ENCODE data around the gene MYOM1.
"Not testable (repeated sequence)": the region's sequence is repeated elsewhere in the genome, so short reads cannot be mapped to it uniquely, and the experiment has no call there.

The MYOM1 gene

DNA sequence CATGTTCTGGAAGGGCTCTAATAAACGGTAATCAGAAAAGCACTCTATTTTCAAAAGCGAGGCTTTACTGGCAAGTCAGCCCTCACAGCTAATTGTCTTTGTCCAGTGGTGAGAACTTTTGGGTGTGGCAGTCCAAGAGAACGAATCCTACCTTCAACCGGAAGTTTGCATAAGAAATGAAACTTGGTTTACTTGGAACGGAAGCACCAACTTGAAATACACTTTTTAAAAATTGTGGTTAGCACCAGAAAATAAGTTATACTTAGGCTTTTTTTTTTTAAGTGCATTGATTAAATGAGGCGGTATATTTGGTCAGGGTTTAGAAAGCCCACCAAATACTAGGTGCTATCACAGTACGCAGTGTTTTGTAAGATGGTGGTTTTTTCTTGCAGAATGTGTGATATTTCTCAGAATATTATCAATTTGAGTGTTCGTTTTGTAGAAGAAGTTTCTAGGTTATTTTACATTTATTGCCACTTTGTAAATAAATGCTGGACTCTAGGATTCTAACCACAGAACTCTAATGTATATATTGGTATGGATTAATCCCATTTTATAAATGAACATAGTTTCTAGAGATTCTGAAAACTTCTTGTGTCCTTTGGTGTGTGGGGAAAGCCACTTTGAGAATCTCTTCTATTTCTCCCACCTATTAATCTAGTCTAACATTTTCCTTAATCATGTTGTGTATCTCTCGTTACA, 29.0 kb upstream of the MYOM1 start:
- DNase-seq, result no peak

DNA sequence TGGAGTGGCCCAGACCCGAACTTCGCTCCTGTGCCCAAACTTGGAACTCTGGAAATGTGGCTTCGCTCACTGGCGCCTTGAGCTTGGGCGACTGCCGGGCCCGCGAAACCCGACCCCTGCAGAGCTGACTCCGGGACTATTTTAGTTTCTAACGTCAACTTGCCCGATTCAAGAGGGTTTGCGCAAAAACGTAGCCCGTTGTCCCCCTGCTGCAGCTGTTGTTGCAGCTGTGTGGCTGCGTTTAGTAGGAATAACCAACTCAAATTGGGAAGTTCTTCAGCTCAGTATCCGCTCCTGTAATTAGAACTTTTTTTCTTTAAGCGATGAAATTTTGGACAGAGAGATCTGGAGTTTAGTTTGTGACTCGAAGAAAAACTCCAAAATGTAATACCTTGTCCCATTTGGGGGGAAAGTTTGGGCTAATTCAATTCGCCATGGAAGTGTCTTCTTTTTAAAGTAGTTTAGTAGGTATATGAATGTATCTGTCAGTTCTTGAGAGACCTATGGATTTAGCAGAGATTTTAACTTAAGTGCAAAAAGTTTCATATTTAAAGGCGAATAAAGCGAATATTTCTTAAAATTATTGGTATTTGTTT, 28.4 kb upstream of the MYOM1 start:
- no peak for DNase-seq

DNA sequence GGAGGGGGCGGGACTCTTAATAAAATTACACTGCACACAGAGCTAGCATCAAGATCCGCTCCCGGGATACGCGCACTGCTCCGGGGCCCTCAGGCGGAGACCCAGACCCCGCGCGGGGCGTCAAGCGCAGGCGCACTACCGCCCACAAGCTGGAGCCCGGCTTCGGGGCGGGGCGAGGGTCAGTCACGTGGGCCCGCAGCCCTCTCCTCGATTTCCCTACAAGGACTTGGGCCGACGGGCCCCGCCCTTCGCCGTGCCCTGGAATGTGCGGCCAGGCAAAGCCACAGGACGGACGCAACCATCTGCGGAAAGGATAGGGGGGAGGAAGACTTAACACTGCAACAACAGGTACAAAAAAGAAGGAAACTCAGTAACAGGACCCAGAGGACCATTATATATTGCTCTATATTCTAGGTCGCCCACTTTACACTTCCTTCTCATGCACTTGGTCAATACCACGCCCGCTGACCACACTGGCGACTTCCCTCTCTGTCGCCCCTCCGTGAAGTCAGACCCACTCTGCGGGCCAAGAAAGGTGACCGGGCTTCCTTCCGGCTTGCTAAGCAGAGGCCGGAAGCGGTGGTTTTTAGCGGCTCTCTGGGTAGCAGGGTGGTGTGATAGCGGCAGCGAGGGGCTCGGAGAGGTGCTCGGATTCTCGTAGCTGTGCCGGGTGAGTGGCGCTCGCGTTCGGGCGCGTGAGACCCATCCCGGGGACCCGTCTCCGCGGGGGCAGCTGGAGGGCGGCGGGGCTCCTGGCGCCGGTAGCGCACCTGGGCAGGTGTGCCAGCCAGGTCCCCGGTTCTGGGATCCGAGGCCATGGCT, 27.7 kb upstream of the MYOM1 start, which contains the start of gene MYL12A:
TSS of gene MYL12A (plus strand) at position 562 of the 822 bp plus-strand sequence. CDS start 5,447 bp downstream, outside the sequence.
- peak; percentile 99 for DNase-seq

DNA sequence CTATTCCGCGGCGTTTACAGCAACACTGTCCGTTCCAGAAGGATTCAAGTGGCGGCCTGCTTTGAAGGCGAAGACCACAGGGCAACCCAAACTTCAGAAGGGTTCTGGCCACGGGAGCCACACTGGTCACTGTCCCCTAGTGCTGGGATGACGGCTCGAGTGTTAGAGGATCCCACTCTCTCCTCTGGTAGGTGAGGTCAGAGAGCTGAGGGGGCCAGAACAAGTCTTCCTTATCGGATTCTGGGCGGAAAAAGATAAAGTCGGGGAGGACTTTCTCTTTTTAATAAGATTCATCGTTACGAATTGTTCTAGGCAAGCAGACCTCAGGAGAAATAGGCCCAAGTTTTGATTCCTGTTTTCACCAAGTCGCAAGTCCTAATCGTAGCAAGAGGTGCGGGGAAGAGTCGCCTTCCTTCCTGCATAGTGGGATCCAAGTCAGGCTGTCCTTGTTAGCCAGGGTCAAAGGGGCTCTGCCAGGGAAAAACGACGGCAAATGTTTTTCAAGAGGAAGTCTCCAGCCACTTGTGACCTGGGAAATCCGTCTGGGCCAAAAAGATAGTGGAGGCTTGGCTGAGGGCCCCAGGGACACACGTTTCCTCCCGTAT, 27.0 kb upstream of the MYOM1 start:
- DNase-seq, result no peak

DNA sequence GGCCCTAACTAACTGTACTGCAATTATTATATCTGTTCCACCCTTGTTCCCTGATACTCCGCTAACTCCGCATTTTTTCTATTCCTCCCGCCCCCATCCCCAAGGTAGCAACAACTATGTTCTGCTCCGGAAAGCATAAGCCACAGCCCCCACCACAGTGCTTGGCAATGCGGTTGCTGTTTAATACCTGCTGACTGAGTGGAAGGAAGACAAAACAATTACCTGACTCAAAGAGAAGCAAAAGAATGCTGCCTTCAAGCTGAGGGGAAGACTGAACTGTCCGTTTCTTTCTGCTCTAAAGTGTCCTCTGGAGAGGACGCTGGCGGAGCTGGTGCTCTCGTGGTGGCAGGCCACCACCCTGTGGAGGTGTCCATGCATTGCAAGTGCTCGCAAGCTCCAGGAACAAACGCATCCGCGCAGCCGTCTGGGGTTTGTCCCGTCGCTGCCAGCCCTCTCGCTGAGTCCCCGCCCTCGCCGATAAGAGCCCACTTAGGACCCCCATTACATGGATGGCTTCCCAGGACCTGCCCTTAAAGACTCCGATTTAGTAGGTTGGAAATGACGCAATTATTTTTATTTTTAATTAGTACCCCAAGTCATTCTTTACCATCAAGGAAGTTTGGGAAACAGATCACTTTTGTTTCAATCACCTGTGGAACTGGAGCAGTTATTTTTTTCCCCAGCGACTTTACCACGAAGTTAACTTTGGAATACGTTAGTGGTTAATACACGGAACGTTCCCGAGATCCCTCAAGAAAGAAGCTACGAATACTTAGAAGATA, 26.3 kb upstream of the MYOM1 start:
- DNase-seq, result peak; percentile 96

DNA sequence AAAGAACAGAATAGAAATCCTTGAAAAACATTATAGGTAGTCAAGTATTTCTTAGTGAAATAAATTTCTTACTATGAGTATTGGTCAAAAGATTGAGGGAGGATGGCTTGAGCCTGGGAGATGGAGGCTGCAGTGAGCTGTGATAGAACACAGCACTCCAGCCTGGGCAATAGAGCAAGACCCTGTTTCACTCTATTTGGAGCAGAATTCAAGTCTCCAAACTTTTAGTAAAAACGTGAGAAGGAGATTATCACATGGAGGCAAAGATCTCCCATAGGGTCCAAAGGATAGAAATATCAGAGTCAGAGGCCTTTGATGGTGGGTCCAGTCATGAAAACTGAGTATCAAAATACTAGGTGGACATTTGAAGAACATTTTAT, 25.4 kb upstream of the MYOM1 start:
- no peak for DNase-seq

DNA sequence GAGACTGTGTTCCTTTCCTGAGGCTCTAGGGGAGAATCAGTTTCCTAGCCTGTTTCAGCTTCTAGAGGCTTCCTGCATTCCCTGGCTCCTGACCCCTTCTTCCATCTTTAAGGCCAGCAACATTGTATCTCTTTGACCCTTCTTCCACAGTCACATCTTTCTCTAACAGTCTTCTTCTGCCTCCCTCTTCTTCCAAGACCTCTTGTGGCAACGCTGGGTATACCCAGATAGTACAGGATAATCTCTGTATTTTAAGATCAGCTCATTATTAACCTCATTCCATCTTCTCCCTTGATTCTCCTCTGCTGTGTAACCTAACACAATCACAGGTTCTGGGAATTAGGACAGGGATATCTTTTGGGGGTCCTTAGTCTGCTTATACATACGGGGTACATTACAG, 19.0 kb upstream of the MYOM1 start:
- no peak for DNase-seq

DNA sequence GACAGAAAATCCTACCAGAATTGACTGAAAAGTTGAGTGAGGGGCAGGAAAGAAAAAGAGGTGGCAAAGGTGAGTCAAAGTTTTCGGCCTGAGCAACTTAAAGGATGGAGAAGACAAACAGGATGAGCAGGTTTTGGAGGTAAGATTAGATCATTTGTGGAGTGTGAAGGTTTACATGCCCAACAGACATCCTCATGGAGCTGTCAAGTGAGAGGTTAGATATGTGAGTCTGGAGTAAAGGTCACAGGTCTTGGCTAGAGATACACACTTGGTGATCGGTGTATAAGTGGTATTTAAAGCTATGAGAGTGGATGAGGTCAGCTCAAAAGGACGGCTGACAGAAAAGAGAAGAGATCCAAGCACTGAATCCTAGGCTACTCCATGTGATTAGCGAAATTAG, 16.7 kb upstream of the MYOM1 start:
- peak; percentile 74 for DNase-seq

DNA sequence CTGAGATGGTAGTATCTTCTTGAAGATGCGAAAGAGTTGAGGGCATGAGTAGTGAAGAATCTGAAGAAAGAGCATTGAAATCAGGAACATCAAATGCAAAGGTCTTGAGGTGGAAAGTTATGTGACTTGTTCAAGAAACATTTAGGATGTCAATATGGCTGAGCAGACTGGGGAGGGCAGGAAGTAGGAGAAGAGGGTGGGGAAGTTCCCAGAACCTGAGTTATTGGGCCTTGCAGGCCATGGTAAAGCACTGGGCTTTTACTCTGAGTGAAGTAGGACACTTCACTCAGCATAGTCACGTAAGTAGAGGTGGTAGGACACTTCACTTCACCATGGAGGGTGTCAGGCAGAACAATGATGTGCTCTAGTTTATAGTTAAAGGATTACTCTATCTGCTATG, 16.1 kb upstream of the MYOM1 start:
- DNase-seq, result no peak

DNA sequence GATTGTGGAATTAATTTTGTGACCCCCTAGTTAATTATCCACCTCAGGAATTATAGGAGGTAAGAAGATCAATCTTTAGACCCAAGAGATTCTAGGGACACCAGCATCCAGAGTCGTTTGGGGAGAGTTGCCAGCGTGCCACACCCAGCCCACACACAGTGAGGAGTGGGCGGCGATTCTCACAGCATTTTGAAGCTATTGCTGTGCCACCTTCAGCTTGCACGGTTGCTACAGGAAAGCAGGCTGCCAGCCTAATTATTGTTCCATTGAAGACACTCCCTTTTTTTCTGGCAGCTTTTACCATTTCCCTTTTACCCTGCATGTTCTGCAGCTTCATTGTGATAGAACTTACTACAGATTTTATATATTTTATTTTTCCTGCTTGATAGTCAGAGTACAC, 14.7 kb upstream of the MYOM1 start:
- DNase-seq, result no peak

DNA sequence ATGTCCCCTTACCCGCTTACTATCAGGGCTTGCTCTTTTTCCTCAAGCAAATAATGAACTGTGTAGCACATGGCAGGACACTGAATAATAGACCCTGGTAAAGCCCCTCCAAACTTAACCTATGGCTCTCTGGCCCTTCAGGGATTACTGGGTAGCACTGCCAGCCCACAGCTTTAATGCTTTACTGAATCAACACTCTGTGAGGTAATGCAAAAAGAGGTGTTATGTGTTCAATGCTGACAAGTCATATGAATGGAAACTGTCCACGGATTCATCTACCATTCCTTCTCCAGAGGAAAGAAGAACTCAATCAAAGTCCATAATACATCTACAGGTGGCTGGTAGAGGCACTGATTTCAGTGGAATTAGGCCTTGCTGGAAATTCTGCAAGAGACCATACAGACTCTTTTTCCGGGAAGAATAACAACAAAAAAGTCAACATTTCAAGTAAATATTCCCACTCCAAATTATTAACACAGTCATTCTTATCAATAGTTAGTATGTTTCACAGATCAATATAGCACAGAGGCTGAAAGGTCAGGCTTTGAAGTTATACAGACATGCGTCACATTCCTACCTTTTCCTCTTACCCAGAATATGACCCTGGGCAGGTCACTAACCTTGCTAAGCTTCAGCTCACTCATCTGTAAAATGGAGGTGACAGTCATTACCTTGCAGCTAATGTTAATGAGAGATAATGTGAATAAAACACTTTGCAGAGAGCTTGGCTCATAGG, 13.8 kb upstream of the MYOM1 start:
- DNase-seq, result no peak

DNA sequence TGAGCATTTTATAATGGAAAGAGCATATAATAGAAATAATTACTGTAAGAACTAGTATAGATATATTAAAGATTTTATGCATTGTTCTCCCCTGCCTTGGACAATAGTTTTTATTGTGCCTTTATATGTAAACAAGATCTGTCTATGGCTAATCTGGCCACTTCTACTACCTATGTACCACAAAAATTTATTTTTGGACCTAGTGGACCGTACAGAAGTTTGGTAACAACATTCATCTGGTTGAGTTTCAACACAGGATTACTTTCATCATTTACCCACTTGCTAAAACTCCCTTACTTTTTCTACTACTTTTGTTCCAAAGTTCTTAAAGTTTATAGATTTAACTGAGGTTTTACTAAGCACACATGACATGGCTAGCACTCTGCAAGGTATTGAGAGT, 13.2 kb upstream of the MYOM1 start:
- no peak for DNase-seq

DNA sequence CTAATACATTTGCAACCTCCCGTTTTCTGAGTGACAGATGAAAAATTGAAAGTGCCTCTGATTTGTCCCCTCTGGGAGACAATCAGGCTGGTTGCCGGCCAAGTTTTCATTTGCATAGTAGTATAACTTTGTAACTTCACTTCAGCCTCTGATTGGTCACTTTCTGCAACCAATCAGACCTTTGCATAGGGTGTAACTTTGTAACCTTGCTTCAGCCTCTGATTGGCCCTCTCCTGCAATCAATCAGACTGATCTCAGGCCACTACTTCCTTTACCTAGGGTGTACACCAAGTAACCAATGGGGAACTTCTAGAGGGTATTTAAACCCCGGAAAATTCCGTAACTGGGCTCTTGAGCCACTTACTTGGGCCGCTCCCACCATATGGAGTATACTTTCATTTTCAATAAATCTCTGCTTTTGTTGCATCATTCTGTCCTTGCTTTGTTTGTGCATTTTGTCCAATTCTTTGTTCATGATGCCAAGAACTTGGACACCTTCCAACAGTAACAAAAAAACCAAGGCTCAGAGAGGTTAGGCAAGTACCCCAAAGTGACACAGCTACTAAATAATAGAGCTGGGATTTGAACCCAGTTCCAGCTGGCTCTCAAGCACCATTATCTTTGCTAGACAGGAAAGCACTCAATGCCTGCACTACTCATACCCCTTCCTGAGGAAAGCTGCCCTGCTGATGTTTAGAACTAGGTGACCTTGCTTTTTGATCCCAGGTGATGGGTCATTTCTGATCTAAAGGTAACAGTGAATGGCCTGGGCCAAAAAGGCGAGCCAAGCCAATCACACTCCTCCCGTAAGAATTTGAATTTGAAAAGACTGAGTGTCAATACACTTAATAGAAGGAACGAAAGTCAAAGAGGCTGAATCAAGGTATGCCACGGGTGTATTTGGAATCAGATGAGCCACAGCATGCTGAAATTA, 10.9 kb upstream of the MYOM1 start:
- DNase-seq, result no peak

DNA sequence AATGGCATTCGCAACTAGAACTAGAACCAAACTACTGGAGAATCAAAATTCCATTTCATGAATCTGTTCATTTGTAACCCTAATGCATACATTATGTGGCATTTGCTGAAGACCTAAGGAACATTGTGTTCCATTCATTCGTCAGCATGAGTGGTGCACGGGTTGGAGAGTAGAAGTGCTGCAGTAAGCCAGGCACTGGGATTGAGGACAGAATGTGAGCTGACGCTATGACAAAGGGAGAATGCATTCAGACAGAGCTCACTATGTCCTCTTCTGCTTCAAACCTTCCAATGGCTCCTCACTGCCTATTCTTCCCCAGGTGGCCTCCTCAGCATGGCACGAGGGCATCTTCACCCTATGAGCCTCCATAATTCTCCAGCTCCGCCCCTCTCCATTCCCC, 6.3 kb upstream of the MYOM1 start:
- no peak for DNase-seq

DNA sequence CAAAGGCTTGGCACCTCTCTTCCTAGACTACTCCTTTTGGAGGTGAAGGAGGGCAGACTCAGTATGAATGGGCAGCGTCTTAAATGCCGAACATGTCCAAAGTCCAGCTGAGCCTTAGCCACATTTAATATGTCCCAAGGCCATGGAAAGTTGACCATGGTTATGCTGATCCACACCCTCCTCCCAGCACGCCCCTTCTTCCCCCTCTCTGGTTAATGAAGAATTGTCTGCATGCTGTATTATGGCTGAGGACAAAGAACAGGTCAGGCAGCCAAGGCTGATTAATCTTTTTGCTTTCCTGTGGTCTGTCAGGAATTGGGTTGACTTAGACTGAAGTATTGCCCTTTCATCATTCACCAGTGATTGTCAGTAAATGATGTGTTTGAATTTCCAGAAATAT, 5.8 kb upstream of the MYOM1 start:
- no peak for DNase-seq

DNA sequence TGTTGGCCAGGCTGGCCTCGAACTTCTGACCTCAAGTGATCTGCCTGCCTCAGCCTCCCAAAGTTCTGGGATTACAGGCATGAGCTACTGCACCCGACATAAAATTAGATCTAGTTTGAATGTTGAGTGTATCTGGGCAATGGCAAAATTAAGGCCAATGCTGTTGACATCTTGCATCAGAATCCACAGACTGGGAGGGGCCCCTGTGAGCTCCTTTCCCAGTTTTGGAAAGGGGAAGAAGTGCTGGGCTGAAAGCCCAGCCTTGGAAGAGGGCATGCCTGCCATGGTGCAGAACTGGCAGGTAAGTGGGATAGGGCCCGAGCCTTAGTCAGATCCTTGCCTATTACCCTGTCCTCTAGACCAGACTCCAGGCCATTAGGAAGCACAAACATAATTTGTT, 4.5 kb upstream of the MYOM1 start:
- DNase-seq, result no peak

DNA sequence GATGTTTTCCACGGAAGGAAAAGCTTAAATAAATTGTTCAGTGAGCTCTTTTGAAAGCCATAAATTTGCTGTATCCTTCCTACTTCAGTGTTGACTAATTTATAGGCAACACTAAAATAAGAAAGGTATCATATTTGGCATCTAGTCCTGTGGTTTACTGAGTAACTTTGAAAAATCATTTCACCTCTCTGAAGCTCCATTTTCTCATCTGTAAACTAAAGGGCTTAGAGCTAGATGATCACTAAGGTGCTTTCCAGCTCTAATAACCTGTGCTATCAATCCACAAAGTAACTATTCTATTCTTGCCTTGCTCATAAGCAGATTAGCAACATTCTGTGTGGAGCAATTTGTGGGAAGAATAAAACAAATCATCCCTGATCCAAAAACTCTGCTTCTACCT, 3.6 kb upstream of the MYOM1 start:
- no peak for DNase-seq

DNA sequence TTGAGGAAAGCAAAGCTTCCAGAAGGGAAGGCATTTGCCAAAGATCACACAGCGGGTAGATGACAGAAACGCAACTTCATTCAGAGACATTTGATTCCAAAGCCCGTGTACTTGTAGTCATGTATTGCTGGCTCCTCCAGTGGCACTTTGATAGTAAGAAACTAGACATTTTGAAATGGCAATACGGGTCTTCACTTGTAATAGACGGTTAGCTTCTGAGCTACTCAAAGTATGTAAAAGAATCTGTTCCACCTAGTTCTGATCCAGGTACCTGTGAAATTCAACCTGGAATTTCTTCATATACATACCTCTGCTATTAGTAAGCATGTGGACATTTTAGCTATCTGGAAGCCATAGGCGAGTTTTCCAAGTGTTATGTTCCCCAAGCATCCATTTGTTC, 1.7 kb upstream of the MYOM1 start:
- DNase-seq, result no peak

DNA sequence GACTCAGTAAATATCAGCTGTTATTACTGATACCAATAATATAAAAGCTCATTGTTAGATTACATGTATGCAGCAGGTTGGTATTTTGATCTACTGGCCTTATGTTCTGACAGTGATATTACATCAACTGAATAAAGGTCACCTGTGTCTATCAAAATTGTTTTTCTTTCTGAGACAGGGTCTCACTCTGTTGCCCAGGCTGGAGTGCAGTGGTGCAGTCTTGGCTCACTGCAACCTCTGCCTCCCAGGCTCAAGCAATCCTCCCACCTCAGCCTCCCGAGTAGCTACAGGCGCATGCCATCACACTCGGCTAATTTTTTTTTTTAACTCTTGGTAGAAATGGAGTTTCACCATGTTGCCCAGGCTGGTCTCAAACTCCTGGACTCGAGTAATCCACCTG, 1.1 kb upstream of the MYOM1 start:
- not testable (repeated sequence) for DNase-seq

DNA sequence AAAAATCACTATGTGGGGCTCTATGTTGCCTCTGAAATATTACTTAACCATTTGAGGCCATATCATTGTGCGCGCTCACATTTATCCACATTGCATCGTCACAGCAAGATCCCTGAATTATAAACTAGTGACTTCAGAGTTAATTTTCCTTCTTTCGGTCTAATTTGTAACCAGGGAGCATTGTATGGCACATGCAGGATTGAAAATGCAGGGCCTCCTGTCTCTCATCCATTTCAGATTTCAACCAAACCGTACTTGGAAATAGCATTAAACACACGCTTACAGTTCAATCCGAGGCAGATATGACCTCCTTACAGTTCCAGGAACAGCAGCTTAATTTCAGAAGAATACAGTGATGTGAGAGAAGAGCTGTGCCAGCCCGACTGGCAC, 532 bp downstream of the MYOM1 start:
- DNase-seq, result no peak

DNA sequence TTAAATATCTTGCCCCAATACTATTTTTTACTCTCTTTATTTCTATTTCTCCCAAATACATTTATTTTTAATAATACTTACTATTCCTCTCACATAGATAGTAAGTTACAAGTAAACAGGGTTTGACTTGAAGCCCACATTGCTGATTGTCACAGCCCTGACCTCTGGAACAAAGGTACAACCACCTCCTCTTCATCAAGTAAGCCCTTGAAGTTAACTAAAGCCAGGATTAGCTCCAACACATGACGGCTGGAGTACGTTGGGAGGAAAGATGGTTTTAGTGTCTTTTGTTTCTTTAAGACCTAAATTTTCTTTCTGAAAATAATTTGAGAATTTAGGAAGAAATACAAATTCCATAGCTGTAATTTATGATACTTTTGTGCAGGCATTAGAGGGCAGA, 949 bp downstream of the MYOM1 start:
- no peak for DNase-seq
